Astrocyte (in vitro differentiated cells and primary cell): ENCODE measurements around the gene PGP. TPM values are rescaled to one million over a fixed set of nuclear protein-coding genes. Genes with fewer than 3 reads are reported as not detected.
A peak's percentile ranks its signal among the peaks of the same experiment; 100 is the strongest.

ENCODE experiments used
- DNase-seq: peaks from one replicate; pipeline ENCODE4 v3.0.0-alpha.2; 2010; ENCODE audit warnings: low read depth
- FAIRE-seq: peaks from 2 replicates; lab custom pipeline; 2011; peaks lifted over from hg19 to GRCh38; lab: Jason Lieb, UNC
- H2AFZ ChIP-seq: 2 replicates; pipeline ENCODE4 v1.6.0; 2012; ENCODE audit warnings: low read depth, low read length, inconsistent platforms
- H3K27ac ChIP-seq: 2 replicates; pipeline ENCODE4 v1.5.1; 2011; ENCODE audit warnings: low read depth, low read length, inconsistent platforms
- H3K27me3 ChIP-seq: 2 replicates; pipeline ENCODE4 v1.6.0; 2011; ENCODE audit warnings: low read length, inconsistent platforms; ENCODE audit not compliant: insufficient read depth
- H3K36me3 ChIP-seq: 2 replicates; pipeline ENCODE4 v1.5.1; 2011; ENCODE audit warnings: low read length, inconsistent platforms; ENCODE audit not compliant: insufficient read depth
- H3K4me1 ChIP-seq: 2 replicates; pipeline ENCODE4 v1.5.1; 2011; ENCODE audit warnings: low read length, inconsistent platforms; ENCODE audit not compliant: insufficient read depth
- H3K4me2 ChIP-seq: 2 replicates; pipeline ENCODE4 v1.6.0; 2012; ENCODE audit warnings: low read length, inconsistent platforms
- H3K4me3 ChIP-seq: 2 replicates; pipeline ENCODE4 v1.5.1; 2011; ENCODE audit warnings: low read depth, mild to moderate bottlenecking, low read length, inconsistent platforms; ENCODE audit not compliant: insufficient read depth
- H3K79me2 ChIP-seq: 2 replicates; pipeline ENCODE4 v1.6.0; 2012; ENCODE audit warnings: mild to moderate bottlenecking, low read length, inconsistent platforms; ENCODE audit not compliant: insufficient read depth
- H3K9ac ChIP-seq: 2 replicates; pipeline ENCODE4 v1.6.0; 2012; ENCODE audit warnings: mild to moderate bottlenecking, low read length, inconsistent platforms
- H3K9me3 ChIP-seq: 2 replicates; pipeline ENCODE4 v1.5.1; 2012; ENCODE audit warnings: low read depth, mild to moderate bottlenecking, low read length, inconsistent platforms; ENCODE audit not compliant: insufficient read depth
- H4K20me1 ChIP-seq: 2 replicates; pipeline ENCODE4 v1.6.0; 2012; ENCODE audit warnings: low read length, inconsistent platforms; ENCODE audit not compliant: insufficient read depth
- H3K27ac Mint-ChIP-seq: one replicate; pipeline ENCODE4 v1.8.0; 2021; ENCODE audit warnings: mild to moderate bottlenecking, mixed read lengths; ENCODE audit not compliant: unreplicated experiment
- H3K27me3 Mint-ChIP-seq: one replicate; pipeline ENCODE4 v1.8.0; 2021; ENCODE audit warnings: low read depth, mixed read lengths; ENCODE audit not compliant: unreplicated experiment
- H3K36me3 Mint-ChIP-seq: one replicate; pipeline ENCODE4 v1.8.0; 2021; ENCODE audit warnings: low read depth, mixed read lengths; ENCODE audit not compliant: unreplicated experiment
- H3K4me1 Mint-ChIP-seq: one replicate; pipeline ENCODE4 v1.8.0; 2021; ENCODE audit warnings: low read depth, mixed read lengths; ENCODE audit not compliant: unreplicated experiment
- H3K4me3 Mint-ChIP-seq: one replicate; pipeline ENCODE4 v1.8.0; 2021; ENCODE audit warnings: mild to moderate bottlenecking, moderate library complexity, mixed read lengths; ENCODE audit not compliant: unreplicated experiment
- H3K9me3 Mint-ChIP-seq: one replicate; pipeline ENCODE4 v1.8.0; 2021; ENCODE audit warnings: mild to moderate bottlenecking, mixed read lengths; ENCODE audit not compliant: unreplicated experiment
- CTCF ChIP-seq: IDR thresholded peaks from 2 replicates; pipeline ENCODE4 v1.5.1; 2011; ENCODE audit warnings: low read depth, mild to moderate bottlenecking, inconsistent platforms, low read length, moderate library complexity; ENCODE audit not compliant: insufficient read depth
- EZH2 ChIP-seq: IDR thresholded peaks from 2 replicates; pipeline ENCODE4 v1.6.1; 2012; ENCODE audit warnings: mild to moderate bottlenecking, low read length, inconsistent platforms; ENCODE audit not compliant: insufficient read depth
- total RNA-seq: library from RNA; stranded (reverse); gene quantifications from 2 replicates; pipeline ENCODE4 v1.2.1, GENCODE V29; 2021

The PGP gene
- total RNA-seq, 1 donor from 2014 or later: 21.1 TPM

DNA sequence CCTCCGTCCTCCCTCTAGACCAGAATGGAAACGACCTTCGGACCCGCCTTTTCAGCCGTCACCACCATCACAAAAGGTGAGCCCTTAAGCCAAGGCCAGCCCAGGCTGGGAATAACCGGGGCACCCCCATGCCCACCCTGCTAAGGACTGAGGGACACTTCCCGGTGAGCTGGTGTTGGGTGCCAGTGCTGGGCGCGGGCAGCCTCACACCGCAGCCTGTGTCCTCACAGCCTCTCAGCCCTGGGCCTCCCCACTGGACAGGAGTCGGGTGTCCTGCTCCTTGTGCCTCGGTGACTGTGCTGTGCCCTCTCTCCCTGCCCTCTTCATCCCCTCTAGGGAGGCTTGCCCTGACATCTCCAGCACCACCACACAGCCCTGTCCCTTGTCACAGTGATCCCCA is 48.8 kb downstream of the PGP start:
- Histone ChIP-seq H3K79me2 (peaks cover 54% of the 10 kb centered on the region), H3K4me3 (no peak overlapping the region), H4K20me1 (peaks cover 61% of the 10 kb centered on the region), H3K27ac (no peak overlapping the region), H3K36me3 (peaks cover 7% of the 10 kb centered on the region), H2AFZ (no peak overlapping the region), H3K9ac (no peak overlapping the region), H3K27me3 (no peaks in the 10 kb centered on the region), H3K4me1 (peaks cover 7% of the 10 kb centered on the region), H3K9me3 (no peaks in the 10 kb centered on the region), H3K4me2 (no peak overlapping the region)
- H3K4me1 Mint-ChIP-seq: peaks cover 2% of the 10 kb centered on the region
- H3K36me3 Mint-ChIP-seq: peaks cover 2% of the 10 kb centered on the region
- TF ChIP-seq CTCF: no peak
- no peak for TF ChIP-seq EZH2
- FAIRE-seq (no peak), DNase-seq (no peak)
- H3K9me3 Mint-ChIP-seq: no peaks in the 10 kb centered on the region
- H3K27ac Mint-ChIP-seq: peak overlapping the region; percentile 62
- H3K27me3 Mint-ChIP-seq: no peaks in the 10 kb centered on the region
- H3K4me3 Mint-ChIP-seq: no peak overlapping the region

GRCh38 chr16:2163211-2163881 is 51.3 kb downstream of the PGP start:
- H3K27ac ChIP-seq: no peak overlapping the region
- peaks cover 6% of the 10 kb centered on the region for H3K4me1 Mint-ChIP-seq
- H2AFZ ChIP-seq: no peak overlapping the region
- H3K9me3 ChIP-seq: no peaks in the 10 kb centered on the region
- peak overlapping the region; percentile 72 for H3K27ac Mint-ChIP-seq
- peaks cover 7% of the 10 kb centered on the region for H3K36me3 ChIP-seq
- H3K9ac ChIP-seq: no peak overlapping the region
- DNase-seq: no peak
- peaks cover 30% of the 10 kb centered on the region for H3K4me1 ChIP-seq
- TF ChIP-seq EZH2 (no peak), CTCF (no peak)
- no peak overlapping the region for H3K4me2 ChIP-seq
- peaks cover 2% of the 10 kb centered on the region for H3K36me3 Mint-ChIP-seq
- no peak overlapping the region for H3K4me3 Mint-ChIP-seq
- H3K27me3 Mint-ChIP-seq: no peaks in the 10 kb centered on the region
- no peaks in the 10 kb centered on the region for H3K9me3 Mint-ChIP-seq
- FAIRE-seq: no peak
- peaks cover 80% of the 10 kb centered on the region for H4K20me1 ChIP-seq
- no peak overlapping the region for H3K4me3 ChIP-seq
- no peaks in the 10 kb centered on the region for H3K27me3 ChIP-seq
- peaks cover 78% of the 10 kb centered on the region for H3K79me2 ChIP-seq

GRCh38 chr16:2162676-2163118 is 51.9 kb downstream of the PGP start:
- H3K4me3 ChIP-seq: no peak overlapping the region
- Mint-ChIP-seq H3K27me3 (no peaks in the 10 kb centered on the region), H3K4me1 (peaks cover 9% of the 10 kb centered on the region), H3K4me3 (no peak overlapping the region), H3K36me3 (no peaks in the 10 kb centered on the region), H3K9me3 (no peaks in the 10 kb centered on the region), H3K27ac (no peak overlapping the region)
- DNase-seq: no peak
- no peak overlapping the region for H3K27ac ChIP-seq
- H3K4me1 ChIP-seq: peaks cover 36% of the 10 kb centered on the region
- H3K9ac ChIP-seq: no peak overlapping the region
- no peaks in the 10 kb centered on the region for H3K9me3 ChIP-seq
- peaks cover 84% of the 10 kb centered on the region for H3K79me2 ChIP-seq
- no peak for TF ChIP-seq CTCF
- no peak for TF ChIP-seq EZH2
- H3K36me3 ChIP-seq: peaks cover 5% of the 10 kb centered on the region
- no peak overlapping the region for H2AFZ ChIP-seq
- peaks cover 81% of the 10 kb centered on the region for H4K20me1 ChIP-seq
- FAIRE-seq: no peak
- H3K4me2 ChIP-seq: no peak overlapping the region
- no peaks in the 10 kb centered on the region for H3K27me3 ChIP-seq
